HCT116 (cell line): Measurements from ENCODE around the gene LRBA. TPM values are rescaled to one million over a fixed set of nuclear protein-coding genes. Genes with fewer than 3 reads are reported as not detected.

ENCODE experiments used
- ATAC-seq: fragments of 200-7000 bp; cut with Tn5 transposase; 2 replicates; pipeline ENCODE4 v1.9.1; 2020; ENCODE audit warnings: mild to moderate bottlenecking, moderate library complexity
- BruUV-seq: library from RNA; stranded (reverse); fragments of 400-500 nt; replicated peaks from 2 replicates; lab custom pipeline; 2021; lab: Mats Ljungman, UMichigan
- CTCF ChIA-PET: fragments of 300-600 bp; sonication (Branson Sonifier 250); formaldehyde crosslinking; loops from one replicate; lab custom pipeline; 2021; ENCODE audit warnings: antibody characterized with exemption; lab: Charles Lee
- POLR2A ChIA-PET: fragments of 300-600, 350-600 bp; sonication (Branson Sonifier 250); formaldehyde crosslinking; loops from one replicate; lab custom pipeline; 2021; ENCODE audit warnings: antibody characterized with exemption; lab: Charles Lee
- RAD21 ChIA-PET, 2 experiments: fragments of 300-600 bp; sonication (Branson Sonifier 250); formaldehyde crosslinking; loops; one replicate each; lab custom pipeline; 2023; ENCODE audit warnings: low total read pairs in 2 of 2; ENCODE audit not compliant: uncharacterized antibody in 2 of 2, unreplicated experiment in 2 of 2, low non-redundant PET in 1 of 2; lab: Charles Lee
- DNase-seq: peaks from one replicate; pipeline ENCODE4 v3.0.0-alpha.2; 2010; ENCODE audit warnings: low read depth, low spot score
- H2AFZ ChIP-seq: fragments of 200-600 bp; shearing (Covaris generic), sonication (generic); 2 replicates; pipeline ENCODE4 v1.6.1; 2017; ENCODE audit warnings: low read depth, mixed run types, mixed read lengths, antibody characterized with exemption, low read length; ENCODE audit not compliant: poor library complexity, severe bottlenecking
- H3K27ac ChIP-seq: 2 replicates; pipeline ENCODE4 v1.5.1; 2012; ENCODE audit warnings: low read depth, low read length
- H3K27me3 ChIP-seq: fragments of 200-600 bp; sonication (generic); 2 replicates; pipeline ENCODE4 v1.6.1; 2016; ENCODE audit warnings: mixed run types, low read length, mixed read lengths; ENCODE audit not compliant: insufficient read depth
- H3K36me3 ChIP-seq, 2 experiments: fragments of 200-500 bp in 1 of 2; fragments of 200-600 bp in 1 of 2; sonication (Bioruptor generic) in 1 of 2; sonication (generic) in 1 of 2; 2 replicates each; pipeline versions ENCODE4 v1.5.1 to v1.6.1; 2014 to 2016; ENCODE audit warnings: low read length in 2 of 2, inconsistent platforms in 1 of 2, mixed read lengths in 1 of 2, mixed run types in 1 of 2; ENCODE audit not compliant: insufficient read depth in 2 of 2, control insufficient read depth in 1 of 2
- H3K4me1 ChIP-seq, 2 experiments: fragments of 200-600 bp in 1 of 2; sonication (generic) in 1 of 2; 2 replicates each; pipeline versions ENCODE4 v1.5.1 to v1.6.1; 2012 to 2017; ENCODE audit warnings: low read length in 2 of 2, inconsistent platforms in 1 of 2, mild to moderate bottlenecking in 1 of 2, mixed read lengths in 1 of 2, mixed run types in 1 of 2, moderate library complexity in 1 of 2; ENCODE audit not compliant: insufficient read depth in 2 of 2, control insufficient read depth in 1 of 2
- H3K4me2 ChIP-seq: fragments of 200-600 bp; sonication (generic); 2 replicates; pipeline ENCODE4 v1.6.1; 2017; ENCODE audit warnings: mixed run types, low read length, mixed read lengths
- H3K4me3 ChIP-seq, 2 experiments: fragments of 200-600 bp in 1 of 2; sonication (generic) in 1 of 2; replicated peaks in 1 of 2; 2 replicates each; pipeline ENCODE4 v1.5.1; 2011 to 2016; ENCODE audit warnings: low read length in 2 of 2, control low read depth in 1 of 2, low read depth in 1 of 2, mild to moderate bottlenecking in 1 of 2, mixed read lengths in 1 of 2, mixed run types in 1 of 2
- H3K79me2 ChIP-seq: fragments of 200-600 bp; sonication (generic); 2 replicates; pipeline ENCODE4 v1.6.1; 2017; ENCODE audit warnings: mild to moderate bottlenecking, mixed run types, low read length, moderate library complexity, mixed read lengths; ENCODE audit not compliant: insufficient read depth
- H3K9ac ChIP-seq: fragments of 200-600 bp; sonication (generic); 2 replicates; pipeline ENCODE4 v1.6.1; 2016; ENCODE audit warnings: low read length, mixed read lengths
- H3K9me2 ChIP-seq: fragments of 200-600 bp; sonication (generic), shearing (Covaris generic); 2 replicates; pipeline ENCODE4 v1.6.1; 2017; ENCODE audit warnings: mixed run types, mild to moderate bottlenecking, moderate library complexity; ENCODE audit not compliant: insufficient read depth
- H3K9me3 ChIP-seq, 2 experiments: fragments of 200-500 bp in 1 of 2; fragments of 200-600 bp in 1 of 2; sonication (Bioruptor generic) in 1 of 2; sonication (generic) in 1 of 2; 2 replicates each; pipeline ENCODE4 v1.6.1; 2014 to 2017; ENCODE audit warnings: low read length in 2 of 2, mixed read lengths in 2 of 2, inconsistent platforms in 1 of 2, low read depth in 1 of 2, mild to moderate bottlenecking in 1 of 2, mixed run types in 1 of 2, moderate library complexity in 1 of 2; ENCODE audit not compliant: control insufficient read depth in 1 of 2, insufficient read depth in 1 of 2
- H4K20me1 ChIP-seq: fragments of 200-600 bp; sonication (generic), shearing (Covaris generic); 2 replicates; pipeline ENCODE4 v1.6.1; 2017; ENCODE audit warnings: mixed run types, mild to moderate bottlenecking, moderate library complexity; ENCODE audit not compliant: insufficient read depth
- CBX3 ChIP-seq: IDR thresholded peaks from 2 replicates; pipeline ENCODE4 v1.6.1; 2012; ENCODE audit warnings: low read depth
- CEBPB ChIP-seq: IDR thresholded peaks from 2 replicates; pipeline ENCODE4 v1.6.1; 2012; ENCODE audit warnings: low read depth
- EGR1 ChIP-seq: IDR thresholded peaks from 2 replicates; pipeline ENCODE4 v1.6.1; 2012; ENCODE audit warnings: low read depth
- ELF1 ChIP-seq: IDR thresholded peaks from 2 replicates; pipeline ENCODE4 v1.6.1; 2012; ENCODE audit warnings: low read depth, borderline replicate concordance
- EZH2 ChIP-seq: fragments of 200-600 bp; sonication (generic); IDR thresholded peaks from 2 replicates; pipeline ENCODE4 v1.6.1; 2017; ENCODE audit warnings: antibody characterized with exemption, mixed run types
- FOSL1 ChIP-seq: IDR thresholded peaks from 2 replicates; pipeline ENCODE4 v1.6.1; 2012; ENCODE audit warnings: low read depth
- JUND ChIP-seq: IDR thresholded peaks from 2 replicates; pipeline ENCODE4 v1.6.1; 2012
- POLR2A ChIP-seq: IDR thresholded peaks from 2 replicates; pipeline ENCODE4 v1.7.0; 2011; ENCODE audit warnings: borderline replicate concordance; ENCODE audit not compliant: insufficient read depth, insufficient read length; ENCODE audit errors: extremely low read depth
- POLR2AphosphoS5 ChIP-seq: IDR thresholded peaks from 2 replicates; pipeline ENCODE4 v1.6.1; 2011; ENCODE audit warnings: mild to moderate bottlenecking, low read depth, low read length, moderate library complexity
- RAD21 ChIP-seq: IDR thresholded peaks from 2 replicates; pipeline ENCODE4 v1.6.1; 2012; ENCODE audit warnings: low read depth, mild to moderate bottlenecking
- REST ChIP-seq: IDR thresholded peaks from 2 replicates; pipeline ENCODE4 v1.6.1; 2012; ENCODE audit warnings: low read depth
- SIN3A ChIP-seq: IDR thresholded peaks from 2 replicates; pipeline ENCODE4 v1.6.1; 2012; ENCODE audit warnings: low read depth
- SP1 ChIP-seq: IDR thresholded peaks from 2 replicates; pipeline ENCODE4 v1.6.1; 2012; ENCODE audit warnings: low read depth
- SRF ChIP-seq: IDR thresholded peaks from 2 replicates; pipeline ENCODE4 v1.6.1; 2012; ENCODE audit warnings: low read depth
- YY1 ChIP-seq: IDR thresholded peaks from 2 replicates; pipeline ENCODE4 v1.6.1; 2011; ENCODE audit warnings: low read length, low read depth, moderate library complexity, mild to moderate bottlenecking; ENCODE audit not compliant: insufficient replicate concordance; ENCODE audit errors: extremely low read depth
- intact Hi-C: fragments of 100-400 bp; cut with micrococcal nuclease; formaldehyde crosslinking; loops from 2 replicates; pipeline ENCODE4 v1.10.0; 2022
- total RNA-seq: library from RNA; stranded (reverse); gene quantifications from one replicate; pipeline ENCODE4 v1.2.1, GENCODE V29; 2021; ENCODE audit not compliant: unreplicated experiment
- TF ChIP-seq, protein P1 (sequence below): IDR thresholded peaks from 2 replicates; pipeline ENCODE4 v1.6.1; 2012

LRBA gene
- total RNA-seq, 1 experiment from 2014 or later, result 79.8 TPM

GRCh38 chr4:150751648-150752047, 263.4 kb downstream of the LRBA start:
- ChIA-PET CTCF (no interaction called here), RAD21 (no interaction called here), POLR2A (no interaction called here)
- Histone ChIP-seq H2AFZ (no peak overlapping the region), H3K4me1 (peaks cover 6 to 9% of the 10 kb centered on the region in 2 experiments; a peak in 3 of 4 replicates), H3K4me2 (no peak overlapping the region), H3K9me2 (no peaks in the 10 kb centered on the region), H3K27ac (no peak overlapping the region), H3K9ac (no peak overlapping the region), H3K79me2 (no peaks in the 10 kb centered on the region), H3K27me3 (no peaks in the 10 kb centered on the region), H3K9me3 (no peaks in the 10 kb centered on the region), H3K4me3 (no peak overlapping the region), H4K20me1 (no peaks in the 10 kb centered on the region), H3K36me3 (no peaks in the 10 kb centered on the region)
- TF ChIP-seq CEBPB, result no peak
- no peak for TF ChIP-seq REST
- TF ChIP-seq POLR2A, result no peak
- no peak for TF ChIP-seq CBX3
- no peak for TF ChIP-seq JUND
- TF ChIP-seq YY1, result no peak
- TF ChIP-seq FOSL1, result no peak
- TF ChIP-seq SP1, result no peak
- TF ChIP-seq POLR2AphosphoS5, result no peak
- TF ChIP-seq EZH2, result no peak
- TF ChIP-seq SIN3A, result no peak
- TF ChIP-seq ELF1, result no peak
- no peak for TF ChIP-seq EGR1
- TF ChIP-seq, protein P1, sequence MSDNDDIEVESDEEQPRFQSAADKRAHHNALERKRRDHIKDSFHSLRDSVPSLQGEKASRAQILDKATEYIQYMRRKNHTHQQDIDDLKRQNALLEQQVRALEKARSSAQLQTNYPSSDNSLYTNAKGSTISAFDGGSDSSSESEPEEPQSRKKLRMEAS, result no peak
- TF ChIP-seq RAD21, result no peak
- no peak for TF ChIP-seq SRF
- BruUV-seq, result no TSS peak
- intact Hi-C loops, result no loop called here
- no peak for DNase-seq
- ATAC-seq, result no peak
